Uterus (tissue), 4 donors: ENCODE data around the gene TOX2. TPM values are rescaled to one million over a fixed set of nuclear protein-coding genes. Genes with fewer than 3 reads are reported as not detected.

ENCODE experiments used
- DNase-seq, 2 donors: peaks; one replicate each; pipeline ENCODE4 v3.0.0-alpha.2; 2019 to 2020
- H3K27ac ChIP-seq, 2 donors: fragments of 200-600 bp; sonication (generic); 1 replicate in 1 of 2; 2 replicates in 1 of 2; pipeline ENCODE4 v1.5.1; 2016 to 2018
- H3K27me3 ChIP-seq, 2 donors: fragments of 200-600 bp; sonication (generic); one replicate each; pipeline ENCODE4 v1.5.1; 2018 to 2019; ENCODE audit warnings: control low read depth in 1 of 2
- H3K36me3 ChIP-seq, 2 donors: fragments of 200-600 bp; sonication (generic); one replicate each; pipeline ENCODE4 v1.5.1; 2019; ENCODE audit warnings: control low read depth in 1 of 2
- H3K4me1 ChIP-seq, 2 donors: fragments of 200-600 bp; sonication (generic); one replicate each; pipeline ENCODE4 v1.5.1; 2018 to 2019; ENCODE audit warnings: control low read depth in 1 of 2
- H3K4me3 ChIP-seq, 2 donors: fragments of 200-600 bp; sonication (generic); 1 replicate in 1 of 2; 2 replicates in 1 of 2; pipeline ENCODE4 v1.5.1; 2018 to 2019; ENCODE audit warnings: mild to moderate bottlenecking in 1 of 2
- H3K9me3 ChIP-seq, 2 donors: fragments of 200-600 bp; sonication (generic); one replicate each; pipeline ENCODE4 v1.5.1; 2019; ENCODE audit warnings: control low read depth in 1 of 2
- POLR2A ChIP-seq, 2 donors: fragments of 450-650 bp; IDR thresholded peaks; one replicate each; pipeline ENCODE4 v1.6.1; 2016; ENCODE audit warnings: antibody characterized with exemption in 2 of 2, mild to moderate bottlenecking in 1 of 2, moderate library complexity in 1 of 2
- intact Hi-C: fragments of 100-400 bp; cut with DNase I; formaldehyde crosslinking; loops from one replicate; pipeline ENCODE4 v1.15.1; 2023; ENCODE audit warnings: low total_unique reads
- total RNA-seq, 4 donors: library from RNA; depleted of rRNA in 3 of 4; stranded (reverse); fragments of >200 nt in 3 of 4; gene quantifications; one replicate each; pipeline versions ENCODE4 v1.1.0 to v1.2.4, GENCODE V29; 2014 to 2023
- TF ChIP-seq, protein P1 (sequence below), 4 experiments: fragments of 200-600 bp in 2 of 4; fragments of 450-650 bp in 2 of 4; sonication (generic) in 2 of 4; IDR thresholded peaks; one replicate each; pipeline ENCODE4 v1.5.1; 2016 to 2019; ENCODE audit warnings: antibody characterized with exemption in 4 of 4, mild to moderate bottlenecking in 2 of 4, moderate library complexity in 1 of 4
- donor health status: DM: yes; HTN: yes; CAD: no.

TOX2 gene
- total RNA-seq, 4 donors from 2014 or later, result 0.26 to 4.8 (median 0.28) TPM; not detected in 1

DNA sequence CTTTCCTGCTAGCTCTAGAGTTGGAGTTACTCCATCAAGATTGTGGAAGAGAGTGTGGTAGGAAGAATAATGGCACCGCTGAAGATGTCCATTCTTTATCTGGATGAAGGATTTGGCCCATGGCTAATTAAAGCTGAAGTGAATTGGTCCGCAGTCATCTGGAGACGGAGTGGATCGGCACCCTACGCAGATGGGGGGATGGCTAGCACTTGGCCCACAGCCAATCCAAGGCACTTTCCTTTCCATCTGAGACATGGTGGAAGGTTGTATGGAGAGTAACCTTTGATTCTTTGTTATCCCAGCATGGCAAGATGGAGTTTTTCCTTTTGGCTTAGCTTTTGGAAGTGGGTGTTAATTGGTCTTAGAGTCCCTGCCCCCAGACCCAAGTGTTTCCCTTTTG is 184.0 kb downstream of the TOX2 start:
- no peaks in the 10 kb centered on the region for H3K27me3 ChIP-seq
- intact Hi-C loops, result no loop called here
- TF ChIP-seq, protein P1, sequence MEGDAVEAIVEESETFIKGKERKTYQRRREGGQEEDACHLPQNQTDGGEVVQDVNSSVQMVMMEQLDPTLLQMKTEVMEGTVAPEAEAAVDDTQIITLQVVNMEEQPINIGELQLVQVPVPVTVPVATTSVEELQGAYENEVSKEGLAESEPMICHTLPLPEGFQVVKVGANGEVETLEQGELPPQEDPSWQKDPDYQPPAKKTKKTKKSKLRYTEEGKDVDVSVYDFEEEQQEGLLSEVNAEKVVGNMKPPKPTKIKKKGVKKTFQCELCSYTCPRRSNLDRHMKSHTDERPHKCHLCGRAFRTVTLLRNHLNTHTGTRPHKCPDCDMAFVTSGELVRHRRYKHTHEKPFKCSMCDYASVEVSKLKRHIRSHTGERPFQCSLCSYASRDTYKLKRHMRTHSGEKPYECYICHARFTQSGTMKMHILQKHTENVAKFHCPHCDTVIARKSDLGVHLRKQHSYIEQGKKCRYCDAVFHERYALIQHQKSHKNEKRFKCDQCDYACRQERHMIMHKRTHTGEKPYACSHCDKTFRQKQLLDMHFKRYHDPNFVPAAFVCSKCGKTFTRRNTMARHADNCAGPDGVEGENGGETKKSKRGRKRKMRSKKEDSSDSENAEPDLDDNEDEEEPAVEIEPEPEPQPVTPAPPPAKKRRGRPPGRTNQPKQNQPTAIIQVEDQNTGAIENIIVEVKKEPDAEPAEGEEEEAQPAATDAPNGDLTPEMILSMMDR (IDR thresholded peaks at IDR 0.05), result no peak
- no peak for TF ChIP-seq POLR2A (IDR thresholded peaks at IDR 0.05)
- DNase-seq, result no peak
- H3K9me3 ChIP-seq, result no peaks in the 10 kb centered on the region
- no peak overlapping the region for H3K27ac ChIP-seq
- H3K36me3 ChIP-seq, result no peaks in the 10 kb centered on the region
- no peak overlapping the region for H3K4me3 ChIP-seq
- no peaks in the 10 kb centered on the region for H3K4me1 ChIP-seq

DNA sequence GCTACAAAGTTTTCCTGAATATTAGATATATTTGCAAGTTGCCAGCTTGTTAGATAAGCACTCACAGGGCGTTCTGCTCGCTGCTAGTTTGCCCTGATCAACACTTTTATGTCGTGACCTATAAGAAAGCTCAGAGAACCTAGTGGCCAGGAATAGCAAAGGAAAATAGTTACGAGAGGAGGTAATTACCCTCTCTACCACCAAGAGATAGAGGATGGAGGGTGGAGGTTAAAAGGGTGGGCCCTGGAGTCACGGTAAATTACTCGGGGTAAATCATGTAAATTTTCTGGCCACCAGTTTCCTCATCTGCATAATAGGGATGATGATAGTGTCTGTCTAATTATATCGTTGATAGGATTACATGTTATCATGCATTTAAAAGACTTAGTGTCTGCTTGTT is 185.2 kb downstream of the TOX2 start:
- Histone ChIP-seq H3K4me3 (no peak overlapping the region), H3K9me3 (no peaks in the 10 kb centered on the region), H3K27me3 (no peaks in the 10 kb centered on the region), H3K36me3 (no peaks in the 10 kb centered on the region), H3K27ac (no peak overlapping the region), H3K4me1 (no peaks in the 10 kb centered on the region)
- intact Hi-C loops, result no loop called here
- DNase-seq, result no peak
- TF ChIP-seq POLR2A (IDR thresholded peaks at IDR 0.05), result no peak
- TF ChIP-seq, protein P1 (IDR thresholded peaks at IDR 0.05), result no peak

DNA sequence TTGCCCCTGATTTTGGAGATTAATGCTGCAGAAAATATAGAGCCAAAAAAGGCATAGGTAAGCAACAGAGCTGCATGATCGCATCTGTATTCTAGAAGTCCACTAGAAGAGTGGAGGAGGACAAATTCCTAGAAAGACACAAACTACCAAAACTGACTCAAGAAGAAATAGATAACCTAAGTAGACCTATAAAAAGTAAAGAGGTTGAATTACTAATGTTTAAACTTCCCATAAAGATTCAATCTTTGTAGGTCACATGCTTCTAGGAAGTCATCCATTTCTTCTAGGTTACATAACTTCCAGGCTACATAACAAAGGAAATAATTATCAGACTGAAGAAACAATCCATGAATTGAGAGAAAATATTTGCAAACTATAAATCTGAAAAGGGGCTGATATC is 187.9 kb downstream of the TOX2 start:
- intact Hi-C loops, result no loop called here
- no peak overlapping the region for H3K27ac ChIP-seq

DNA sequence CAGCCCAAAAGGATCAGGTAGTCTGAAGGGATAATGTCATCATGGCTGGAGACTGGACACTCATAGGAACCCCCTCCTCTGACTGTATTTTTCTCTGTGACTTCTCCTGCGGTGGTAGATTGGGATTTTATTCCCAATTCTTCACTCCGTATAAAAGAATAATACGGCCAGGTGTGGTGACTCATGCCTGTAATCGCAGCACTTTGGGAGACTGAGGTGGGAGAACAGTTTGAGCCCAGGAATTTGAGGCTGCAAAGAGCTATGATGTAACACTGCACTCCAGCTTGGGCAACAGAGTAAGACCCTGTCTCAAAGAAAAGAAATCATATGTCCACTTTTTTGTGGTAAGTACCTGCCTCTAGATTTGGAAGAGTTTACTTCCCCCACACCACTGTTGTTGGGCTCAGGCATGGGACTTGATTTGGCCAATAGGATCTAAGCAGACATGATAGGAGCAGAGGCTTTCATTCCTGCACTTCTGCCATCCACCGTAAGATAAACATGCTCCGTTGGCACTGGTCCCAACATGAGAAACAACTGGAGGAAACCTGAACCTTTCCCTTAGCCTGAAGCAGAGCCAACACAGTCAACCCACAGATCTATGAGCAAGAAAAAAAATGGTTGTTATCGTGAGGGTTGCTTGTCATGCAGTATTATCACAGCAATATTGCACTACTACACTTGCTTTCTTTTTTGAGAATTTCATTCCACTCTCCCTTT is 190.3 kb downstream of the TOX2 start:
- no peak for TF ChIP-seq POLR2A (IDR thresholded peaks at IDR 0.05)
- TF ChIP-seq, protein P1 (IDR thresholded peaks at IDR 0.05), result no peak
- intact Hi-C loops, result no loop called here

More for the DNA sequence above, 187.9 kb downstream of the TOX2 start:
- Histone ChIP-seq H3K4me3 (no peak overlapping the region), H3K27me3 (no peaks in the 10 kb centered on the region), H3K4me1 (no peaks in the 10 kb centered on the region), H3K9me3 (no peaks in the 10 kb centered on the region), H3K36me3 (no peaks in the 10 kb centered on the region)
- DNase-seq, result no peak
- TF ChIP-seq, protein P1 (IDR thresholded peaks at IDR 0.05), result no peak
- TF ChIP-seq POLR2A (IDR thresholded peaks at IDR 0.05), result no peak

DNA sequence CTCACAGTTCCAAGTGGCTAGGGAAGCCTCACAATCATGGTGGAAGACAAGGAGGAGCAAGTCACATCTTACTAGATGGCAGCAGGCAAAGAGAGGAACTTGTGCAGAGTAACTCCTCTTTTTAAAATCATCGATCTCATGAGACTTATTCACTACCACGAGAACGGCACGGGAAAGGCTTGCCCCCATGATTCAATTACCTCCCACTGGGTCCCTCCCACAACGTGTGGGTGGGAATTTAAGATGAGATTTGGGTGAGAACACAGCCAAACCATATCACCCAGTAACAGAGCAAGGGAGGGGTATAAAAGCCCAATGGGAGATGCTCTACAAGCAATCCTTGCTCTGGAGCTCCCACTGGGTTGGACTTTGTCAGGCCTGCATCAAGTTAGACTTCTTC is 192.0 kb downstream of the TOX2 start:
- H3K36me3 ChIP-seq, result no peaks in the 10 kb centered on the region
- no peak overlapping the region for H3K27ac ChIP-seq
- DNase-seq, result peak in 1 of 2 donors; percentile 5
- no peaks in the 10 kb centered on the region for H3K27me3 ChIP-seq
- TF ChIP-seq, protein P1 (IDR thresholded peaks at IDR 0.05), result no peak
- no peak for TF ChIP-seq POLR2A (IDR thresholded peaks at IDR 0.05)
- no peaks in the 10 kb centered on the region for H3K9me3 ChIP-seq
- H3K4me1 ChIP-seq, result no peaks in the 10 kb centered on the region
- H3K4me3 ChIP-seq, result no peak overlapping the region
- intact Hi-C loops, result no loop called here

More for the DNA sequence above, 190.3 kb downstream of the TOX2 start:
- Histone ChIP-seq H3K36me3 (no peaks in the 10 kb centered on the region), H3K4me1 (no peaks in the 10 kb centered on the region), H3K4me3 (no peak overlapping the region), H3K9me3 (no peaks in the 10 kb centered on the region), H3K27ac (no peak overlapping the region), H3K27me3 (no peaks in the 10 kb centered on the region)
- peak in 1 of 2 donors; percentile 15 for DNase-seq
